ENCODE results near the gene CRHR1.
A peak's percentile ranks its signal among the peaks of the same experiment; 100 is the strongest.

The CRHR1 gene

GRCh38 chr17:45759761-45760160 is 24.4 kb upstream of the CRHR1 start:
- DNase-seq, result no peak

- DNase-seq, result no peak
Measured at GRCh38 chr17:45761957-45762565, 22.1 kb upstream of the CRHR1 start.

- DNase-seq, result no peak
Measured at GRCh38 chr17:45763182-45763581, 20.9 kb upstream of the CRHR1 start.

- no peak for DNase-seq
Measured at GRCh38 chr17:45764479-45764878, 19.6 kb upstream of the CRHR1 start.

GRCh38 chr17:45768000-45768399 is 16.1 kb upstream of the CRHR1 start:
- DNase-seq, result no peak

- DNase-seq, result no peak
Measured at GRCh38 chr17:45770632-45771270, 13.4 kb upstream of the CRHR1 start.

- no peak for DNase-seq
Measured at GRCh38 chr17:45771271-45771959, 12.7 kb upstream of the CRHR1 start.

GRCh38 chr17:45775148-45775547 is 9.0 kb upstream of the CRHR1 start:
- no peak for DNase-seq

GRCh38 chr17:45775576-45776011 is 8.5 kb upstream of the CRHR1 start:
- DNase-seq, result no peak

GRCh38 chr17:45776896-45777295 is 7.2 kb upstream of the CRHR1 start:
- DNase-seq, result no peak

- no peak for DNase-seq
Measured at GRCh38 chr17:45777388-45777787, 6.7 kb upstream of the CRHR1 start.

GRCh38 chr17:45780921-45781320 is 3.2 kb upstream of the CRHR1 start:
- no peak for DNase-seq

GRCh38 chr17:45782889-45783592 is 1.1 kb upstream of the CRHR1 start:
- DNase-seq, result peak; percentile 19 to 70

GRCh38 chr17:45783593-45784292 is 377 bp upstream of the CRHR1 start:
- peak in 1 of 2 experiments; percentile 33 for DNase-seq

GRCh38 chr17:45784741-45785479 is 790 bp downstream of the CRHR1 start:
- DNase-seq, result peak in 1 of 2 experiments; percentile 29

GRCh38 chr17:45785480-45786193 is 1.5 kb downstream of the CRHR1 start:
- no peak for DNase-seq

GRCh38 chr17:45786349-45786748 is 2.2 kb downstream of the CRHR1 start:
- no peak for DNase-seq

- no peak for DNase-seq
Measured at GRCh38 chr17:45787044-45787443, 2.9 kb downstream of the CRHR1 start.

GRCh38 chr17:45787656-45788055 is 3.5 kb downstream of the CRHR1 start:
- DNase-seq, result no peak

GRCh38 chr17:45788057-45788456 is 3.9 kb downstream of the CRHR1 start:
- DNase-seq, result no peak

GRCh38 chr17:45789874-45790273 is 5.8 kb downstream of the CRHR1 start:
- no peak for DNase-seq
